HepG2 (cell line): ENCODE measurements around the gene CNPPD1. TPM values are rescaled to one million over a fixed set of nuclear protein-coding genes. Genes with fewer than 3 reads are reported as not detected.

Experiments
- ATAC-seq: fragments of 200-7000 bp; cut with Tn5 transposase; 3 replicates; pipeline ENCODE4 v1.9.1; 2020; ENCODE audit warnings: mild to moderate bottlenecking, moderate library complexity
- BruUV-seq: library from RNA; stranded (reverse); fragments of 400-500 nt; replicated peaks from 2 replicates; lab custom pipeline; 2021; lab: Mats Ljungman, UMichigan
- CTCF ChIA-PET: fragments of 300-600 bp; formaldehyde crosslinking; extraction: SDS; loops from one replicate; lab custom pipeline; 2021; ENCODE audit warnings: low total read pairs, inconsistent platforms, low intra/inter-chr PET ratio; lab: Yijun Ruan, JAX
- POLR2A ChIA-PET: fragments of 350-600 bp; sonication (Branson Sonifier 250); formaldehyde crosslinking; loops from one replicate; lab custom pipeline; 2020; ENCODE audit warnings: antibody characterized with exemption, inconsistent platforms; lab: Yijun Ruan, JAX
- DNase-seq: peaks from one replicate; pipeline ENCODE4 v3.0.0-alpha.2; 2015; ENCODE audit warnings: low spot score
- FAIRE-seq: peaks from 3 replicates; lab custom pipeline; 2011; peaks lifted over from hg19 to GRCh38; lab: Jason Lieb, UNC
- H2AFZ ChIP-seq: one replicate; pipeline ENCODE4 v1.6.1; 2011; ENCODE audit warnings: low read length, inconsistent platforms
- H3K27ac ChIP-seq: fragments of 300-600 bp; 3 replicates; pipeline ENCODE4 v1.8.0; 2011; ENCODE audit warnings: mixed run types, mild to moderate bottlenecking, mixed read lengths, low read length, inconsistent platforms; ENCODE audit not compliant: insufficient read depth; ENCODE audit errors: extremely low read length
- H3K27me3 ChIP-seq, 2 experiments: fragments of 200-600 bp in 1 of 2; 2 replicates in 1 of 2; 3 replicates in 1 of 2; pipeline versions ENCODE4 v1.6.0 to v1.8.0; 2011; ENCODE audit warnings: low read length in 2 of 2, mild to moderate bottlenecking in 2 of 2, moderate library complexity in 2 of 2, inconsistent platforms in 1 of 2; ENCODE audit not compliant: insufficient read depth in 2 of 2, control insufficient read depth in 1 of 2
- H3K36me3 ChIP-seq, 2 experiments: fragments of 200-600 bp in 1 of 2; replicated peaks in 1 of 2; 2 replicates in 1 of 2; 3 replicates in 1 of 2; pipeline versions ENCODE4 v1.5.1 to v1.8.0; 2011; ENCODE audit warnings: low read length in 2 of 2, inconsistent platforms in 1 of 2; ENCODE audit not compliant: insufficient read depth in 2 of 2, control insufficient read depth in 1 of 2
- H3K4me1 ChIP-seq: 2 replicates; pipeline ENCODE4 v1.5.1; 2012; ENCODE audit warnings: low read length, inconsistent platforms; ENCODE audit not compliant: insufficient read depth
- H3K4me2 ChIP-seq: 2 replicates; pipeline ENCODE4 v1.6.0; 2011; ENCODE audit warnings: low read depth, low read length, inconsistent platforms
- H3K4me3 ChIP-seq, 3 experiments: fragments of 200-600 bp in 1 of 3; sonication (generic), shearing (Covaris generic) in 1 of 3; replicated peaks in 1 of 3; 2 replicates each; pipeline ENCODE4 v1.5.1; 2011 to 2016; ENCODE audit warnings: low read length in 3 of 3, inconsistent platforms in 2 of 3, low read depth in 2 of 3, mild to moderate bottlenecking in 2 of 3, control low read depth in 1 of 3, mixed read lengths in 1 of 3; ENCODE audit not compliant: insufficient read depth in 1 of 3
- H3K79me2 ChIP-seq: one replicate; pipeline ENCODE4 v1.6.1; 2011; ENCODE audit warnings: low read length, inconsistent platforms; ENCODE audit not compliant: insufficient read depth
- H3K9ac ChIP-seq: 2 replicates; pipeline ENCODE4 v1.6.0; 2011; ENCODE audit warnings: mild to moderate bottlenecking, low read depth, low read length, inconsistent platforms; ENCODE audit not compliant: insufficient read depth
- H3K9me3 ChIP-seq: 2 replicates; pipeline ENCODE4 v1.5.1; 2012; ENCODE audit warnings: mild to moderate bottlenecking, low read length
- H4K20me1 ChIP-seq: 2 replicates; pipeline ENCODE4 v1.6.0; 2011; ENCODE audit warnings: inconsistent platforms, mild to moderate bottlenecking, low read length, moderate library complexity; ENCODE audit not compliant: insufficient read depth
- ETV5 ChIP-seq: IDR thresholded peaks from 2 replicates; pipeline ENCODE4 v1.6.1; 2018; ENCODE audit warnings: missing biosample characterization, missing genetic modification reagents, inconsistent platforms, borderline replicate concordance
- ZNF550 ChIP-seq: sonication (generic); formaldehyde crosslinking; IDR thresholded peaks from 2 replicates; pipeline ENCODE4 v1.4.0; 2020; ENCODE audit warnings: mild to moderate bottlenecking, missing genetic modification reagents, borderline replicate concordance
- ZNF563 ChIP-seq: sonication (generic); formaldehyde crosslinking; IDR thresholded peaks from 2 replicates; pipeline ENCODE4 v1.8.0; 2022; ENCODE audit warnings: mild to moderate bottlenecking, moderate library complexity, missing genetic modification reagents
- WGBS: methylation state at CpG from one replicate; pipeline ENCODE4 v1.1.6; 2017; ENCODE audit warnings: low lambda C conversion rate; 5-methylcytosine and 5-hydroxymethylcytosine counted together
- in situ Hi-C: cut with HindIII; loops from 2 replicates; pipeline ENCODE4 v1.10.0; 2017; ENCODE audit warnings: low pct_unique_long_range_greater_than_20kb; ENCODE audit not compliant: extremely low pct_ligation_motif_present
- intact Hi-C: fragments of 100-400 bp; cut with micrococcal nuclease; formaldehyde crosslinking; loops from one replicate; pipeline ENCODE4 v1.10.0; 2022; ENCODE audit not compliant: unreplicated experiment
- polyA plus RNA-seq, 8 experiments: library from polyadenylated mRNA; depleted of rRNA in 3 of 8; stranded (reverse) in 7 of 8; unstranded in 1 of 8; fragments of >200 nt; fragmentation: Illumina TruSeq in 4 of 8; extraction: Trizol in 4 of 8; gene quantifications; 2 replicates each; pipeline versions ENCODE4 v1.2.1 to v1.2.3, GENCODE V29; 2011 to 2016; ENCODE audit warnings: low read depth in 4 of 8, missing spikeins in 1 of 8, mixed read lengths in 1 of 8; ENCODE audit not compliant: insufficient read depth in 1 of 8
- total RNA-seq, 5 experiments: library from RNA; depleted of rRNA; stranded (reverse); fragments of >200 nt; fragmentation: Illumina TruSeq; extraction: Trizol; gene quantifications; 2 replicates each; pipeline ENCODE4 v1.2.3, GENCODE V29; 2016; ENCODE audit warnings: low read depth in 1 of 5
- TF ChIP-seq, protein P1 (sequence below): sonication (generic); formaldehyde crosslinking; IDR thresholded peaks from 2 replicates; pipeline ENCODE4 v1.9.0; 2021; ENCODE audit warnings: missing genetic modification reagents, borderline replicate concordance
- TF ChIP-seq, protein P2 (sequence below): sonication (generic); formaldehyde crosslinking; IDR thresholded peaks from 2 replicates; pipeline ENCODE4 v1.4.0; 2020; ENCODE audit warnings: missing genetic modification reagents

Gene CNPPD1
- total and polyA plus RNA-seq, 2 of the 13 experiments (the other 11 are each of a cell fraction or from before 2014, with no cell fraction given), result 35.5 to 49.4 TPM

DNA sequence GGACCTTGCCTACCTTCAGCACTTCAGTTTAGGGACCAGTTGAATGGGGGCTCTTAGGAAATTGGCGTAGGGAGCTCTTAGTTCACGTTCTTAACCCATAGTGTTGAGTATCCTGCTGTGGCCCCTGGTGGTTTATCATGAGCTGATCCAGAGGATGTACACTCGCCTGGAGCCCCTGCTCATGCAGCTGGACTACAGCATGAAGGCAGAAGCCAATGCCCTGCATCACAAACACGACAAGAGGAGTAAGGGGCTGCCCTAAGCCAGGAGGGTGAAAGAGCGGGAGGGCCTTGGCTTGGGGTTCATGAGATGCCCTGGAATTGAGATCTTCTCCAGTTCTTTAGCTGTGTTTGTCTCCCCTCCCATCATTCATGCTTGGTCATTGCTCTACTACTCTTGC lies 4.2 kb upstream of the CNPPD1 start (continued):
- TF ChIP-seq, protein P1, sequence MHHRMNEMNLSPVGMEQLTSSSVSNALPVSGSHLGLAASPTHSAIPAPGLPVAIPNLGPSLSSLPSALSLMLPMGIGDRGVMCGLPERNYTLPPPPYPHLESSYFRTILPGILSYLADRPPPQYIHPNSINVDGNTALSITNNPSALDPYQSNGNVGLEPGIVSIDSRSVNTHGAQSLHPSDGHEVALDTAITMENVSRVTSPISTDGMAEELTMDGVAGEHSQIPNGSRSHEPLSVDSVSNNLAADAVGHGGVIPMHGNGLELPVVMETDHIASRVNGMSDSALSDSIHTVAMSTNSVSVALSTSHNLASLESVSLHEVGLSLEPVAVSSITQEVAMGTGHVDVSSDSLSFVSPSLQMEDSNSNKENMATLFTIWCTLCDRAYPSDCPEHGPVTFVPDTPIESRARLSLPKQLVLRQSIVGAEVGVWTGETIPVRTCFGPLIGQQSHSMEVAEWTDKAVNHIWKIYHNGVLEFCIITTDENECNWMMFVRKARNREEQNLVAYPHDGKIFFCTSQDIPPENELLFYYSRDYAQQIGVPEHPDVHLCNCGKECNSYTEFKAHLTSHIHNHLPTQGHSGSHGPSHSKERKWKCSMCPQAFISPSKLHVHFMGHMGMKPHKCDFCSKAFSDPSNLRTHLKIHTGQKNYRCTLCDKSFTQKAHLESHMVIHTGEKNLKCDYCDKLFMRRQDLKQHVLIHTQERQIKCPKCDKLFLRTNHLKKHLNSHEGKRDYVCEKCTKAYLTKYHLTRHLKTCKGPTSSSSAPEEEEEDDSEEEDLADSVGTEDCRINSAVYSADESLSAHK (CRISPR knock-in tag), result no peak
- TF ChIP-seq, protein P2, sequence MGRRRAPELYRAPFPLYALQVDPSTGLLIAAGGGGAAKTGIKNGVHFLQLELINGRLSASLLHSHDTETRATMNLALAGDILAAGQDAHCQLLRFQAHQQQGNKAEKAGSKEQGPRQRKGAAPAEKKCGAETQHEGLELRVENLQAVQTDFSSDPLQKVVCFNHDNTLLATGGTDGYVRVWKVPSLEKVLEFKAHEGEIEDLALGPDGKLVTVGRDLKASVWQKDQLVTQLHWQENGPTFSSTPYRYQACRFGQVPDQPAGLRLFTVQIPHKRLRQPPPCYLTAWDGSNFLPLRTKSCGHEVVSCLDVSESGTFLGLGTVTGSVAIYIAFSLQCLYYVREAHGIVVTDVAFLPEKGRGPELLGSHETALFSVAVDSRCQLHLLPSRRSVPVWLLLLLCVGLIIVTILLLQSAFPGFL (CRISPR knock-in tag), result no peak
- no peak for TF ChIP-seq ETV5 (CRISPR knock-in tag)

DNA sequence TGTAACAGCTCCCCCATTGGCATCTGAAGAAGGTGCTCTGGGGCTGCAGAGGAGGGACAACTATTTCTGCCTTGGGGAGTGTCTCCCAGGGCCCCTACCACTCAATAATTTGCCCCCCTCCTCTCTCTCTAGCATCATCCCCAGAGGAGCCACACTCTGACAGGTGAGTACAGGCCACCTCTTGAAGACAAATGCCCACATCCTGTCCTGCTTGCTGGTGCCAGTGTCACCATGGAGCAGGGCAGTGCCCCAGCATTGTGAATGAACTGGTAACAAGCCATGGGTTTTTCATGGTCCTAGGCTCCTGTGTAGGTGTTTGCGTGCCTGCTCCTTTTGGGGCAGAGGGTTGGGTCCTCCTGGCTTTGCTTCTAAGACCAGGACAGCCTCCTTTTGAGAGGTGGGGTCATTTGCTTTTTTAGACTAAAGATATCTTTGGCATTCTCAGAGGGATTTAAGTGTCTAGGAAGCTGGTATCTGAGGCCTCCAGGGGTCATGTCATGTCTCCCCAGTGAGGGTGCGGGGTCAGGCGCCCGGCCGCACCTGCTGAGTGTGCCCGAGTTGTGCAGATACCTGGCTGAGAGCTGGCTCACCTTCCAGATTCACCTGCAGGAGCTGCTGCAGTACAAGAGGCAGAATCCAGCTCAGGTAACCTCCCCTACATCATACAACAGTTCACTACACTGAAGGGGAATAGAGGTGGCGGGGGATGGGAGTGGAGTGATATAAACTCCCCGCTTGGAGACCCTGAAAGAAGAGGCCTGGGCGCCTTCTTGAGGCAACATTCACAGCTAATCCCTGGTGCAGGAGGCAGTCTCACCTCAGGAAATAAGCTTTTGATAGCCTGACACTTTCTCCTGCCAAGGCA lies 3.1 kb upstream of the CNPPD1 start:
- H3K9me3 ChIP-seq, result no peaks in the 10 kb centered on the region
- H3K4me3 ChIP-seq, result no peak overlapping the region; a peak in 1 of 6 replicates
- no peak for ATAC-seq
- in situ Hi-C loops (no loop called here), intact Hi-C loops (no loop called here)
- WGBS, result 99% methylated on average over 9 of the region's 9 CpGs
- no peaks in the 10 kb centered on the region; a peak in 1 of 5 replicates for H3K27me3 ChIP-seq
- no peak for DNase-seq
- H3K4me2 ChIP-seq, result peak overlapping the region; percentile 100
- CTCF ChIA-PET, result no interaction called here
- peaks cover 33% of the 10 kb centered on the region for H3K4me1 ChIP-seq
- POLR2A ChIA-PET, result interaction anchor here (1.3 to 4.8 kb wide), 3 partner anchors 19 to 29 kb away, joined by 3 to 21 read pairs (median 6); partner anchors contain the start of gene ZFAND2B
- no peak for FAIRE-seq
- H3K36me3 ChIP-seq, result peaks cover 32 to 50% of the 10 kb centered on the region in 2 experiments
- TF ChIP-seq ZNF563 (CRISPR knock-in tag) (peak; percentile 39; the same call in 1 of the 2 replicates), ZNF550 (no peak)
- no peak overlapping the region for H3K9ac ChIP-seq
- H4K20me1 ChIP-seq, result no peaks in the 10 kb centered on the region
- BruUV-seq, result no TSS peak
- H3K79me2 ChIP-seq, result peaks cover 26% of the 10 kb centered on the region
- no peak overlapping the region for H3K27ac ChIP-seq
- no peak overlapping the region for H2AFZ ChIP-seq
